PFSK-1 (cell line): ENCODE measurements around the gene CSPG5. TPM values are rescaled to one million over a fixed set of nuclear protein-coding genes. Genes with fewer than 3 reads are reported as not detected.

Source experiments
- FOXP2 ChIP-seq: optimal IDR thresholded peaks from 2 replicates; pipeline ENCODE3; 2011; ENCODE audit warnings: borderline replicate concordance, control low read depth, inconsistent platforms; ENCODE audit not compliant: insufficient read depth; ENCODE audit errors: extremely low read length, extremely low read depth
- POLR2AphosphoS5 ChIP-seq: IDR thresholded peaks from 2 replicates; pipeline ENCODE4 v1.6.1; 2012; ENCODE audit warnings: low read depth, mild to moderate bottlenecking, control low read depth, low read length, moderate library complexity
- SIN3A ChIP-seq: IDR thresholded peaks from 2 replicates; pipeline ENCODE4 v1.6.1; 2012; ENCODE audit warnings: mild to moderate bottlenecking, low read length, moderate library complexity, borderline replicate concordance; ENCODE audit not compliant: insufficient read depth
- TAF1 ChIP-seq: IDR thresholded peaks from 2 replicates; pipeline ENCODE4 v1.6.1; 2012; ENCODE audit warnings: low read length, control low read depth, borderline replicate concordance; ENCODE audit not compliant: insufficient read depth
- polyA plus RNA-seq: library from polyadenylated mRNA; unstranded; fragments of >200 nt; gene quantifications from one replicate; pipeline ENCODE4 v1.2.1, GENCODE V29; 2012; ENCODE audit warnings: low read depth, missing spikeins; ENCODE audit not compliant: insufficient read length
- TF ChIP-seq, protein P1 (sequence below), 2 experiments: IDR thresholded peaks; 2 replicates each; pipeline versions ENCODE4 v1.6.1 to v1.8.0; 2011 to 2012; ENCODE audit warnings: low read depth in 2 of 2, low read length in 2 of 2, control low read depth in 1 of 2, inconsistent platforms in 1 of 2, mild to moderate bottlenecking in 1 of 2, moderate library complexity in 1 of 2; ENCODE audit not compliant: insufficient read depth in 1 of 2

CSPG5 gene, protein sequence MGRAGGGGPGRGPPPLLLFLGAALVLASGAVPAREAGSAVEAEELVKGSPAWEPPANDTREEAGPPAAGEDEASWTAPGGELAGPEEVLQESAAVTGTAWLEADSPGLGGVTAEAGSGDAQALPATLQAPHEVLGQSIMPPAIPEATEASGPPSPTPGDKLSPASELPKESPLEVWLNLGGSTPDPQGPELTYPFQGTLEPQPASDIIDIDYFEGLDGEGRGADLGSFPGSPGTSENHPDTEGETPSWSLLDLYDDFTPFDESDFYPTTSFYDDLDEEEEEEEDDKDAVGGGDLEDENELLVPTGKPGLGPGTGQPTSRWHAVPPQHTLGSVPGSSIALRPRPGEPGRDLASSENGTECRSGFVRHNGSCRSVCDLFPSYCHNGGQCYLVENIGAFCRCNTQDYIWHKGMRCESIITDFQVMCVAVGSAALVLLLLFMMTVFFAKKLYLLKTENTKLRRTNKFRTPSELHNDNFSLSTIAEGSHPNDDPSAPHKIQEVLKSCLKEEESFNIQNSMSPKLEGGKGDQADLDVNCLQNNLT
- 0.31 TPM for polyA plus RNA-seq

DNA sequence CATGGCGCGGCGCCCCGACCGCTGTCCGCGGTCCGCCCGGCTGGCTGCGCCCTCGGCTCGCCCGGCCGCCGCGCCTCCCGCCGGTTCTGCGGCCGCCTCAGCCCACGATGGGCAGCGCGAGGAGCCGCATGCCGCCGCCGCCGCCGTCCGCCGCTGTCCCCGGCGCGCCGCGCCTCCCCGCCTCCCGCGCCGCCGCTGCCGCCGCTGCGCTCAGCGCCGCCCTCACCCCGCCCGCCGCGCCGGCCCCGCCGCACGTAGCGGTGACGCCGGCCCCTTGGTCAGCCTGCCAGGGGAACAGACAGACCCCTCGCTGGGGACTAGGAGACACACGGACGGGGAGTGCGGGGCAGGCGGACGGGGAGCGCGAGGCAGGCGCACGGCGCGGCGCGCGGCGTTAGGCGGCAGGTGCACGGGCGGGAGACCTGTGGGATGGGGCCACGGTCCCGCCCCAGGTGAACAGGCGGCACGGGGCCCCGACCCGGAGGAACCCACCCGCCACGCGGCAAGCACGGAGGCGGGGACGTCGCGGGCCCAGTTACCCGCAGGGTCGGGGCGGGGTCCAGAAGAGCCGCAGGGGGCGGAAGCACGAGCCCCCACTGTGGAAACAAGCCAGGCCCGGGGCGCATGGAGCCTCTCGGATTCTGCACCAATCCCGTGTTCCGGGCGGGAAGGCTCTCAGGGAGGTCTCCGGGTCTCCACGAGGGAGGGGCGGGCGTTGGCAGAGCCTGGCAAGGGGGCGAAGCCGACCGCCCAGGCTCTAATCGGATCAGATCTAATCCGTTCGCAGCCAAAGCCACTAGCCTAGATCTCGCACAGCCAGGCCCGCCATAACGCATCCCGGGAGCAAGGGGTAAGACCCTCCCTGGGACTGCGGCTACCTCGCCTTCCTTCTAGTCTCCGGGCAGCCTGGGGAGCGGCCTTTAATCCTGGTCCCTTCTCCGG is at the start of gene CSPG5:
Gene CSPG5 (minus strand): TSS at position 175 of the 942 bp plus-strand sequence. CDS start 172 bp downstream, at position 3.
- TF ChIP-seq SIN3A: no peak
- TF ChIP-seq TAF1: no peak
- no peak for TF ChIP-seq FOXP2
- no peak for TF ChIP-seq POLR2AphosphoS5
- TF ChIP-seq, protein P1, sequence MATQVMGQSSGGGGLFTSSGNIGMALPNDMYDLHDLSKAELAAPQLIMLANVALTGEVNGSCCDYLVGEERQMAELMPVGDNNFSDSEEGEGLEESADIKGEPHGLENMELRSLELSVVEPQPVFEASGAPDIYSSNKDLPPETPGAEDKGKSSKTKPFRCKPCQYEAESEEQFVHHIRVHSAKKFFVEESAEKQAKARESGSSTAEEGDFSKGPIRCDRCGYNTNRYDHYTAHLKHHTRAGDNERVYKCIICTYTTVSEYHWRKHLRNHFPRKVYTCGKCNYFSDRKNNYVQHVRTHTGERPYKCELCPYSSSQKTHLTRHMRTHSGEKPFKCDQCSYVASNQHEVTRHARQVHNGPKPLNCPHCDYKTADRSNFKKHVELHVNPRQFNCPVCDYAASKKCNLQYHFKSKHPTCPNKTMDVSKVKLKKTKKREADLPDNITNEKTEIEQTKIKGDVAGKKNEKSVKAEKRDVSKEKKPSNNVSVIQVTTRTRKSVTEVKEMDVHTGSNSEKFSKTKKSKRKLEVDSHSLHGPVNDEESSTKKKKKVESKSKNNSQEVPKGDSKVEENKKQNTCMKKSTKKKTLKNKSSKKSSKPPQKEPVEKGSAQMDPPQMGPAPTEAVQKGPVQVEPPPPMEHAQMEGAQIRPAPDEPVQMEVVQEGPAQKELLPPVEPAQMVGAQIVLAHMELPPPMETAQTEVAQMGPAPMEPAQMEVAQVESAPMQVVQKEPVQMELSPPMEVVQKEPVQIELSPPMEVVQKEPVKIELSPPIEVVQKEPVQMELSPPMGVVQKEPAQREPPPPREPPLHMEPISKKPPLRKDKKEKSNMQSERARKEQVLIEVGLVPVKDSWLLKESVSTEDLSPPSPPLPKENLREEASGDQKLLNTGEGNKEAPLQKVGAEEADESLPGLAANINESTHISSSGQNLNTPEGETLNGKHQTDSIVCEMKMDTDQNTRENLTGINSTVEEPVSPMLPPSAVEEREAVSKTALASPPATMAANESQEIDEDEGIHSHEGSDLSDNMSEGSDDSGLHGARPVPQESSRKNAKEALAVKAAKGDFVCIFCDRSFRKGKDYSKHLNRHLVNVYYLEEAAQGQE (IDR thresholded peaks at IDR 0.05; ENCODE audit: insufficient read depth in 1 of 2, low read depth in 2 of 2, low read length in 2 of 2): no peak

DNA sequence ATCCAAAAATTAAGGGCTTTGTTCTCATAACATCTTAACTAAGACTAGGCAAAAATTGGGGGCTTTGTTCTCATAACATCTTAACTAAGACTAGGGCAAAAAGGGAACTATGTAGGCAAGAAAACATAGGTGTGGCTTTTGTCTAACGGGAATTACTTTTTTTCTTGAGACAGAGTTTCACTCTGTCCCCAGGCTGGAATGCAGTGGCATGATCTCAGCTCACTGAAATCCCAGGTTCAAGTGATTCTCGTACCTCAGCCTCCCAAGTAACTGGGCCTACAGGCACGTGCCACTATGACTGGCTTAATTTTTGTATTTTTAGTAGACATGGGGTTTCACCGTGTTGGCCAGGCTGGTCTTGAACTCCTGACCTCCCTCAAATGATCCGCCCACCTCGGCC is 49.8 kb upstream of the CSPG5 start:
- no peak for TF ChIP-seq TAF1
- TF ChIP-seq, protein P1 (IDR thresholded peaks at IDR 0.05; ENCODE audit: insufficient read depth in 1 of 2, low read depth in 2 of 2, low read length in 2 of 2): no peak
- no peak for TF ChIP-seq FOXP2

DNA sequence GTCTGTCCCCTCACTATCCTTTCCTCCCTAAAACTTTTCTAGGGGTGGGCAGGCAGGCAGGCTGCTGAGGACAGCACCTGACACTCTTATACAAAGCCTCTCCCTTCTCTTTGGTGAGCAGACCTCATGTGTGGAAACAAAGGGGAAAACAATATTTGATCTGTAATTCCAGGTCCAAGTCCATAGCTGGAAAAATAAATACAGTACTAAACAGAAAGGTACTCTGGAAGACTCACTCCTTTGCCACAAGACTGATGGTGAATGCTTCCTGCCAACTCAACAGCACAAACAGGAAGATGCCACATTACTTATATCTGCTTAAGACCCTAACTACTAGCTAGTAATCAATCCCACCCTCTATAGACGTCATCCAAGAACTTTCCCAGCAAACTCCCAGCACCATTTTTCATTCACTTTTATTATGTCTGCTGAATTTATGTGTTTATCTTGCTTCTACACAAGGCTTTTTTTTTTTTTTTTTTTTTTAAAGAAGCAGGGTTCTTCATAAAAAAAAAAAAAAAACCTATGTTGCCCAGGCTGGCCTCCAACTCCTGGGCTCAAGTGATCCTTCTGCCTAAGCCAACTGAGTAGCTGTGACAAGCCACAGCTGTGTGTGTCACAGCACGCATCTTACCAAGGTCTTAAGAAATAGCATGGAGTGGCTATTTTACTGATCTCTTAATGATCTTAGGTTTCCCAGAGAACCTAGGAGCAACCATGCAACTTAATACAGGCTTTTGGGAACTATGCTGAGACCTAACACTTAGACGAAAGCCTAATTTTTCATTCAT is 44.2 kb upstream of the CSPG5 start:
- TF ChIP-seq FOXP2 (no peak), SIN3A (no peak), POLR2AphosphoS5 (no peak), TAF1 (no peak)
- TF ChIP-seq, protein P1 (IDR thresholded peaks at IDR 0.05; ENCODE audit: insufficient read depth in 1 of 2, low read depth in 2 of 2, low read length in 2 of 2): no peak

DNA sequence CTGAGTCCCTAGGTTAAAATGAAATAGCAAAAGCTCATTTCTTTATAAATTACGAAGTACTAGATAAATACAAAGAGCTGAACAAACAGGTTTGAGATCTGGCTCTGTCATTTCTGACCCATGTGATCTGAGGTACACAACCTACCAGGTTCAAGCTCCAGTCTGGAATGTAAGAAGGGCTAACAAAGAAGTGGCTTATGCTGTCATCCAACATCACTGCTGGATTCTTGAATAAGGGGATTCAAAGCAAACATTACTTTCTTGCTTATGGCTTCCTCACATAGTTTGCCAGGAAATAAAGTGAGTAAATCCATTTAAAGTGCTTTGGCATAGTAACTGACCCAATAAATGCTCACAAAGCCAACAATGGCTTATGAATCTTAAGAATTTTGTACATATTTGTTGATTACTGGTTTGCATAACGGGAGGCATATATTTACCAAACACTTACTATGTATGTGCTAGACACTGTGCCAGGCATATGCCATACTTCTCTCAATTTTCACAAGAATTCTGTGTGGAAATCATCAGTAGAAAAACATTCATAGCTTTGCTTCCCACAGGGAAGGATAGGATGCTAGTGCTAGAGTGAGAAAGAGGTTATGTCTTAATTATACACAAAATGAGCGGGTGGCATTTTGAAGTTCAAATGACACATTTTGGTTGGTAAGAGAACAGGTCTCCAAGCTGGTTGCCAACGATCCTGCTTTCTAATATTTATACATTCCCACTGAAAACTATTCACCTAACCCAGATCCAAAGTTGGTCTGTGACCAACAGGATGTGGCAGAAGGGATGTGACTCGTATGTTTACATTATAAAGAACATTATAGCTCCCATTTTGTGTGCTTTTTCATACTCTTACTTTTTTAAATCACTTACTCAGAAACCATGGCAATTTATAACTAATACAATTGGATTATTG is 38.7 kb upstream of the CSPG5 start:
- TF ChIP-seq FOXP2 (no peak), POLR2AphosphoS5 (no peak), TAF1 (no peak), SIN3A (no peak)
- TF ChIP-seq, protein P1 (IDR thresholded peaks at IDR 0.05; ENCODE audit: insufficient read depth in 1 of 2, low read depth in 2 of 2, low read length in 2 of 2): no peak
